Prostate gland (tissue), 2 donors: Measurements from ENCODE around the gene CLMP.

ENCODE experiments used
- POLR2A ChIP-seq: fragments of 450-650 bp; IDR thresholded peaks from one replicate; pipeline ENCODE4 v1.6.1; 2016; ENCODE audit warnings: antibody characterized with exemption, mild to moderate bottlenecking
- TF ChIP-seq, protein P1 (sequence below), 4 experiments: fragments of 200-600 bp in 2 of 4; fragments of 450-650 bp in 2 of 4; sonication (generic) in 2 of 4; IDR thresholded peaks; 1 replicate in 3 of 4; 2 replicates in 1 of 4; pipeline ENCODE4 v1.5.1; 2016 to 2019; ENCODE audit warnings: antibody characterized with exemption in 4 of 4, mild to moderate bottlenecking in 2 of 4, moderate library complexity in 2 of 4

- TF ChIP-seq, protein P1, sequence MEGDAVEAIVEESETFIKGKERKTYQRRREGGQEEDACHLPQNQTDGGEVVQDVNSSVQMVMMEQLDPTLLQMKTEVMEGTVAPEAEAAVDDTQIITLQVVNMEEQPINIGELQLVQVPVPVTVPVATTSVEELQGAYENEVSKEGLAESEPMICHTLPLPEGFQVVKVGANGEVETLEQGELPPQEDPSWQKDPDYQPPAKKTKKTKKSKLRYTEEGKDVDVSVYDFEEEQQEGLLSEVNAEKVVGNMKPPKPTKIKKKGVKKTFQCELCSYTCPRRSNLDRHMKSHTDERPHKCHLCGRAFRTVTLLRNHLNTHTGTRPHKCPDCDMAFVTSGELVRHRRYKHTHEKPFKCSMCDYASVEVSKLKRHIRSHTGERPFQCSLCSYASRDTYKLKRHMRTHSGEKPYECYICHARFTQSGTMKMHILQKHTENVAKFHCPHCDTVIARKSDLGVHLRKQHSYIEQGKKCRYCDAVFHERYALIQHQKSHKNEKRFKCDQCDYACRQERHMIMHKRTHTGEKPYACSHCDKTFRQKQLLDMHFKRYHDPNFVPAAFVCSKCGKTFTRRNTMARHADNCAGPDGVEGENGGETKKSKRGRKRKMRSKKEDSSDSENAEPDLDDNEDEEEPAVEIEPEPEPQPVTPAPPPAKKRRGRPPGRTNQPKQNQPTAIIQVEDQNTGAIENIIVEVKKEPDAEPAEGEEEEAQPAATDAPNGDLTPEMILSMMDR (IDR thresholded peaks at IDR 0.05), result no peak
- no peak for TF ChIP-seq POLR2A
These were observed 14.0 kb downstream of the CLMP start for GRCh38 chr11:123181075-123181474.
